AG08396 (cell line): Measurements from ENCODE around the gene TMEM59L.

Experiments used
- DNase-seq: peaks from one replicate; pipeline ENCODE4 v3.0.0; 2012; ENCODE audit warnings: low spot score, mixed read lengths

Gene TMEM59L

DNA sequence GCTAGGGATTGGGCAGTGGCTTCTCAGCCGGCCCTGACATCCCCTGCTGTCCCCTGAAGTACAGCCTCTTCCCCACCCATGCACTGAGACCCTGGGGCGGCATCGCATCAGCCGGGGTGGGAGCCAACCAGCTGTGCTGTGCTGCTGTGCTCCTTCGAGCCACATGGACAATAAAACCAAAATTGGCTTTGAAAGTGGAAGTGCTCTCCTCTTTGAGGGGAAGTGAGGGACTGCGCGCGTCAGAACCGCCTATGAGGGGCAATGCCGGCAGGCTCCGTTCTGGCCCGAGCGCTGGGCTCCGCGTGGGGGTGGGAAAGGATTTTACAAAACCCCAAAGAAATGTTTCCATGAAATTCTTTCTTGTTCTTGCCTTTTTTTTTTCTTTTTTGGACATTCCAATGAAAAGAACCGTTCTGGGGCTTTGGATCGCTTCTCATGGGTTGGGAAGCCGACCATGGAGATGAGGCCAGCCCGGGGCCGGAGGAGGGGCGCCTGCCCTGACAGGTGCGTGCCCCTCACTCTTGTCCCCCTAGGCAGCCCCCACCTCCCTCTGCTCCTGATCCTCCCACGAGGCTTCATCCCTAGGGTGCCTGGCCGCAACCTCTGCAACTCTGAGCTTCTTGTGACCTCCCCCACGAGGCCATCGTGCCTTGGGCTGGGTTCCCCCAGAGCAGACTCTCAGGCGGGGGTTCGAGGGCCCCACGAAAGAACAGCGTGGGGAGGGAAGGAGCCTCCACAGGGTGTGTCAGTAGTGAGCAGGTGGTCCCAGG lies 46.8 kb downstream of the TMEM59L start:
- no peak for DNase-seq

DNA sequence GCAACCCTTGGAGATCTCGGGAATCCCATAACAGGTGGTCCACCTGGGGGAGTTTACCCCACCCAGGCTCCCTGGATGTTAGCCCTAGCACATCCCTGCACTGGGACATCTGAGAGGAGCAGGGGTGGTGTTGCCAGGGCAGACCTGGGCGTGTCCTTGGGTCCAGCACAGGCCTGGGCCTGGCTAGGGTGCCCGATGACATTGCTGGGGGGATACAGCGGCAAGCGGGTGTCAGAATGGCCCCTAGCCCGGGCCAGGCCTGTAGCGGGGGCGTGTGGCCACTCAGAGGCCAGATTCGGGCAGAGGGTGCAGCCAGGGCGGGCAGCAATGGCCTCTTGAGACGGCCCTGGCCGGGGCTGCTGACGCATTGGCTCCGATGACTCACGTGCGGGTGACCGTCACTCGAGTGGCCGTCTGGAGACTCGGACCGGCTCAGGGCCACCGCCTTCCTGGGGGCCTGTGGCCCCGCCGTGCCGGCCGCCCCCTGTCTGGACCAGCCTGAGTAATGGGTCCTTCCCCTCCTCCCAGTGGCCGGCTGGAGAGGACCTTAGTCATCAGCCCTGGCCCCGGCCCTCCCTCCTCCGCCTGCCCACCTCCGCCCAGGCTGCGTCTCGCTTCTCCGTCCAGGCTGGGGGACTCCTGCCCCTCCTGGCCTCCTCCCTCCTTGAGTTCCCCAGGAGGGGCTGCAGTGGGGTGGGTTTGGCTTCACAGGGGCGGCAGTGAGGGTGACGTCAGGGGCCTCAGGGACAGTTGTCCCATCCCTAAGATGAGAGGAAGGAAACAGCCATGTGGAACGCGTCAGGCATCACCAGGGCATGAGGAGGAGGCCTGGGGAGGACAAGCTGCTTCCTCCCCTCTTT lies 47.6 kb downstream of the TMEM59L start:
- DNase-seq, result peak; percentile 75

GRCh38 chr19:18660939-18661670 lies 48.4 kb downstream of the TMEM59L start:
- DNase-seq, result no peak

DNA sequence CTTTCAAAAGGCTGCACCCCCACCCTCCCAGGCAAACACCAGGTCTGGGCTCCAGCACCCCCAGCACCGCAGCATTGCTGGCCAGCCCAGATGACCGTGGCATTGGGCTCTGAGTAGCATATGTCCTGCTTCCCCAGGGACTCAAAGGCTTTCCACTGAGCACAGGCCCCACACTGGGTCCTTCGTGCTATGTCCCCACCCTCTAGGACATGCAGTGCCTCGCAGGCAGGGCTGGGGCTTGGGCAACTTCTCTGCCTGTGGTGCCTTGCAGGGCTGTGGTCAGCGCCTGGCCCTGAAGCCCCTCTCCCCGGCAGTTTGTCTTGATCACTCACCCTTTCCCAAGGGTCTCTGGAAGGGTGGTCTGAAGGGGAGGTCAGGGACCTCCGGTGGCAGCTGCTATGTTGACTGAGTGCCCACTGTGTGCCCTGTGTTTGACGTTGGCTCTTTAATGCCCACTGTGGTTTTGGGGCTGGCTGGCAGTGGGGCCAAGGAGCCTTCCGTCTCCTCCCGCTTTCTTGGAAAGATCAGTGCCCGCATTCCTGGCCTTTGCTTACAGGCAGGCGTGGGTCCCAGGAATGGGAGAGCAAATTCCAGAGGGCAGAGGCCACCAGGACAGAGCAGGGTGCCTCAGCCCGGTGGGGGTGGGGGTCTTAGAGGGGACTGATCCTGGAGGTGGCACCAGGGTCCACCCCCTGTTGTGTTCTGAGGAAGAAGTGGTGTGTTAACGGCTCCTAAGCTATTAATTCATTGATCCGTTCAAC lies 50.5 kb downstream of the TMEM59L start:
- DNase-seq, result no peak

DNA sequence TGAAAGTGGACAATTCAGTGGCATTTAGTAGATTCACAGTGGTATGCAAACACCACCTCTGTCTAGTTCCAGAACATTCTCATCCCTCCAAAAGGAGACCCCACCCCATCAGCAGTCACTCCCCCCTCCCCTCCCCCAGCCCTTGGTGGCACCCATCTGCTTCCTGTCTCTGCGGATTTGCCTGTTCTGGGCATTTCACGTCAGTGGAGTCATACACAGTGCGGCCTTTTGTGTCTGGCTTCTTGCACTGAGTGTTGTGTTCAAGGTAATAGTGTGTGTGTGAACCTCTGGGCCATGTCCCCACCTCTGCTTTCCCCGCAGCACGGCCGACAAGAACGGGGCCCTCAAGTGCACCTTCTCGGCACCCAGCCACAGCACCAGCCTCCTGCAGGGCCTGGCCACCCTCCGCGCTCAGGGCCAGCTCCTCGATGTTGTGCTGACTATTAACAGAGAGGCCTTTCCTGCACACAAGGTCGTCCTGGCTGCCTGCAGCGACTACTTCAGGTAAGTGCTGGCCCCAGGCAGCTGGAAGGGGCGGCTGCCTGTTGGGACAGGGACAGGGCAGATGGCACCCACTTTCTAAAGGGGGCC lies 51.4 kb downstream of the TMEM59L start:
- DNase-seq, result no peak

- DNase-seq, result no peak
These were observed 53.1 kb downstream of the TMEM59L start for GRCh38 chr19:18665771-18666202.

GRCh38 chr19:18666317-18666716 lies 53.6 kb downstream of the TMEM59L start:
- DNase-seq, result no peak

- DNase-seq, result no peak
These were observed 54.1 kb downstream of the TMEM59L start for GRCh38 chr19:18666784-18667183.

- no peak for DNase-seq
These were observed 55.0 kb downstream of the TMEM59L start for GRCh38 chr19:18667531-18668251.

GRCh38 chr19:18668252-18668631 lies 55.6 kb downstream of the TMEM59L start:
- DNase-seq, result no peak

- DNase-seq, result no peak
These were observed 56.3 kb downstream of the TMEM59L start for GRCh38 chr19:18668744-18669523.

- no peak for DNase-seq
These were observed 56.8 kb downstream of the TMEM59L start for GRCh38 chr19:18669524-18669817.

DNA sequence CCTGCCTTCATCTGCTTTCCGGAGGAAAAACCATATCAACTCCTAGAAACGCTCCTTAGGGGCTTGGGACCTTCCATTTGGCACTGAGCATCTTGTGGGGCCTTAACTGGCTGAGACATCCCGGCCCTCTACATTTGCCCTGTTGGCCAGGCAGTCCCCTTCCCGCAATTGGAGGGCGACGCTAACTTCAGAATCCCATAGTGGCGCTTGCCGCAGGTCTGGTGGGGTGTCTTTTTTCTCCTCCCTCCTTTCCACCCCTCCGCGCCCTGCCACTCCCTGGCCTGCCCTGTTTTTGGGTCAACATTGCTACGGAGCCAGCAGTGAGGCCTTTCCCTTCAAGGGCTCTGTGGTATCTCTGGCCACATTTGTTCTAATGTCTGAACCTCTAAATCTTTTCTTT lies 57.2 kb downstream of the TMEM59L start:
- no peak for DNase-seq

- DNase-seq, result no peak
These were observed 57.6 kb downstream of the TMEM59L start for GRCh38 chr19:18670312-18670711.
